ENCODE results near the gene SFXN2. TPM values are rescaled to one million over a fixed set of nuclear protein-coding genes. Genes with fewer than 3 reads are reported as not detected.
A peak's percentile ranks its signal among the peaks of the same experiment; 100 is the strongest.

The SFXN2 gene
- total RNA-seq, 1 experiment from 2014 or later = 12.9 TPM

DNA sequence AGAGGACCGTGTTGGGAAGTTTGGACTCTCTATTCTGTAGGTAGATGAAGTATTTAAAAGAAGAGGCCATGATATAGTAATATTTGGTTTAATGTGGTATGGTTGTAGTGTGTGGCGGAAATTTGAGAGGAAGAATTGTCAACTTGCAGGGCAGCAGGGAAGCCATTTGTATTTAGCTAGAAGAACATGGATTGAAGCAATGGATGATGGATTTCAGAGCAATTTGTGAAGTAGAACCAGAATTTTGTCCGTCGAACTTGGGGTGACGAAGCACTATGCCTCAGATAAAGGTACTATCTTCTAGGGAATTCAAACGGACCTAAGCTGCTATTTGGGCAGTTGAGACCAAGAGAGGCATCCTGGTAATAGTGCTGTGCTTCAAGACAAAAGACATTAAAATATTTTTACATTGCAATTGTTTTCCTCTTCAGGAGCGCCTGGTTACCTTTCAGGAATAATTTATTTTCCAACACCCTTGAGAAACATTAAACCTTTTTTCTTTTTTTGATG, 28.7 kb downstream of the SFXN2 start:
- H3K36me3 Mint-ChIP-seq (ENCODE audit: insufficient read depth, unreplicated experiment) = peaks cover 22% of the 10 kb centered on the region
- POLR2A ChIA-PET = interaction anchor here (0.6 to 4.4 kb wide), 26 partner anchors 8 to 500 kb away, joined by 3 to 41 read pairs (median 6); partner anchors contain the start of genes ACTR1A, ARL3, CNNM2 and CUEDC2
- no TSS peak for BruUV-seq (replicated peaks)
- no peaks in the 10 kb centered on the region for H3K27me3 Mint-ChIP-seq (ENCODE audit: insufficient read depth, unreplicated experiment)
- intact Hi-C loops (cut with micrococcal nuclease) = loop anchor here (1.0 to 5.0 kb wide), 2 partner anchors 29 to 39 kb away; partner anchors contain the start of genes ARL3 and SFXN2
- DNase-seq (ENCODE audit: unreplicated experiment) = no peak
- TF ChIP-seq, protein P1, sequence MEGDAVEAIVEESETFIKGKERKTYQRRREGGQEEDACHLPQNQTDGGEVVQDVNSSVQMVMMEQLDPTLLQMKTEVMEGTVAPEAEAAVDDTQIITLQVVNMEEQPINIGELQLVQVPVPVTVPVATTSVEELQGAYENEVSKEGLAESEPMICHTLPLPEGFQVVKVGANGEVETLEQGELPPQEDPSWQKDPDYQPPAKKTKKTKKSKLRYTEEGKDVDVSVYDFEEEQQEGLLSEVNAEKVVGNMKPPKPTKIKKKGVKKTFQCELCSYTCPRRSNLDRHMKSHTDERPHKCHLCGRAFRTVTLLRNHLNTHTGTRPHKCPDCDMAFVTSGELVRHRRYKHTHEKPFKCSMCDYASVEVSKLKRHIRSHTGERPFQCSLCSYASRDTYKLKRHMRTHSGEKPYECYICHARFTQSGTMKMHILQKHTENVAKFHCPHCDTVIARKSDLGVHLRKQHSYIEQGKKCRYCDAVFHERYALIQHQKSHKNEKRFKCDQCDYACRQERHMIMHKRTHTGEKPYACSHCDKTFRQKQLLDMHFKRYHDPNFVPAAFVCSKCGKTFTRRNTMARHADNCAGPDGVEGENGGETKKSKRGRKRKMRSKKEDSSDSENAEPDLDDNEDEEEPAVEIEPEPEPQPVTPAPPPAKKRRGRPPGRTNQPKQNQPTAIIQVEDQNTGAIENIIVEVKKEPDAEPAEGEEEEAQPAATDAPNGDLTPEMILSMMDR (IDR thresholded peaks at IDR 0.05; ENCODE audit: unreplicated experiment) = no peak
- H3K9me3 Mint-ChIP-seq (ENCODE audit: unreplicated experiment) = no peaks in the 10 kb centered on the region
- peak overlapping the region; percentile 97 for H3K27ac Mint-ChIP-seq (ENCODE audit: low read depth, unreplicated experiment)
- peaks cover 20% of the 10 kb centered on the region for H3K4me1 Mint-ChIP-seq (ENCODE audit: insufficient read depth, unreplicated experiment)
- CTCF ChIA-PET = interaction anchor here (0.5 to 2.4 kb wide), 8 partner anchors 11 to 1954 kb away, joined by 3 to 15 read pairs (median 3); partner anchors contain the start of genes ARL3 and SFXN2
- peak overlapping the region; percentile 91 for H3K4me3 Mint-ChIP-seq (ENCODE audit: unreplicated experiment)

DNA sequence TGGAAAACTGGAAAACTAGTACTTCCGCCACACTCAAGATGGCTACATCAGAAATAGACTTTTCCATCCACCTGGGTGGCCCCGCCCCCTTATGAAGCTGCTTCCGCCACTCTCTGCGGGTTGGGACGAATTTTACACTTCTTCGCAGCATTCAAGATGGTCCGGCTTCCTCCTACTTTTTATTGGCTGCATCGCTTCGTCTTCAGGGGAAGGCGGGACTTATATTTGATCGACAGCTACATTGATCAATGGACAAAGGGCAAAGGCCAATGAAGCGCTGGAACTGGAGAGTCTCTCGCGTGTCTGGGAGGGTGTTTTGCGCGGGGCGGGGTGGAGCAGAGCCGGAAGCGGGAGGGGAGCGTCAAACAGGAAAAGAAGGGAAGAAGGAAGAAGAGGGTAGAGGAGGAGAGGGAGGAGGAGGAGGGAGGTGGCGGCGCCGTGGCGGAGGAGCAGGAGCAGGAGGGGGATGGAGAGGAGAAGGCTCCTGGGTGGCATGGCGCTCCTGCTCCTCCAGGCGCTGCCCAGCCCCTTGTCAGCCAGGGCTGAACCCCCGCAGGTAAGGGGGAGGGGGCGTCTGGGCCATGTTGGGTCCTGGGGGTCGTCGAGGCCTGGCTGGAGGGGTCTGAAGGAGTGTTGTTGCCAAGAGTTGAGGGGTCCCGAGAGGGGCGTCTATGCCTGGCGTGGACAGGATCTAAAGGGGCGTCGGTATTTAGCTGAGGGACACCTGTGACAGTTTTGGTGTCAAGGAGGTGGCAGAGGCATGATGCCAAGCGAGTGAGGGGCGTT, 29.3 kb downstream of the SFXN2 start, which contains the start of gene WBP1L:
Gene WBP1L, plus strand, starts transcription at position 361 of the 786 bp plus-strand sequence. Its CDS starts 106 bp downstream, at position 467.
- peak; percentile 99 for DNase-seq (ENCODE audit: unreplicated experiment)
- ChIA-PET POLR2A (interaction anchor here (0.6 to 4.4 kb wide), 30 partner anchors 8 to 499 kb away, joined by 3 to 41 read pairs (median 6); partner anchors contain the start of genes ACTR1A, ARL3, CNNM2 and CUEDC2), CTCF (interaction anchor here (0.5 to 2.2 kb wide), 6 partner anchors 10 to 1955 kb away, joined by 3 to 15 read pairs (median 4); no protein-coding TSS in a partner anchor)
- intact Hi-C loops (cut with micrococcal nuclease) = loop anchor here (1.0 to 5.0 kb wide), 2 partner anchors 29 to 39 kb away; partner anchors contain the start of genes ARL3 and SFXN2
- peaks cover 28% of the 10 kb centered on the region for H3K36me3 Mint-ChIP-seq (ENCODE audit: insufficient read depth, unreplicated experiment)
- H3K9me3 Mint-ChIP-seq (ENCODE audit: unreplicated experiment) = no peaks in the 10 kb centered on the region
- no TSS peak for BruUV-seq (replicated peaks)
- TF ChIP-seq, protein P1 (IDR thresholded peaks at IDR 0.05; ENCODE audit: unreplicated experiment) = no peak
- no peaks in the 10 kb centered on the region for H3K27me3 Mint-ChIP-seq (ENCODE audit: insufficient read depth, unreplicated experiment)
- H3K27ac Mint-ChIP-seq (ENCODE audit: low read depth, unreplicated experiment) = peak within 1 kb of the TSS; percentile 97
- H3K4me3 Mint-ChIP-seq (ENCODE audit: unreplicated experiment) = peak within 1 kb of the TSS; percentile 91
- peaks cover 24% of the 10 kb centered on the region for H3K4me1 Mint-ChIP-seq (ENCODE audit: insufficient read depth, unreplicated experiment)

- Mint-ChIP-seq H3K27ac (ENCODE audit: low read depth, unreplicated experiment) (peak overlapping the region; percentile 97), H3K27me3 (ENCODE audit: insufficient read depth, unreplicated experiment) (no peaks in the 10 kb centered on the region), H3K4me1 (ENCODE audit: insufficient read depth, unreplicated experiment) (peaks cover 24% of the 10 kb centered on the region), H3K9me3 (ENCODE audit: unreplicated experiment) (no peaks in the 10 kb centered on the region), H3K4me3 (ENCODE audit: unreplicated experiment) (peak overlapping the region; percentile 91), H3K36me3 (ENCODE audit: insufficient read depth, unreplicated experiment) (peaks cover 31% of the 10 kb centered on the region)
- intact Hi-C loops (cut with micrococcal nuclease) = loop anchor here (5.0 kb wide), 1 partner anchor 38 kb away; no protein-coding TSS in a partner anchor
- DNase-seq (ENCODE audit: unreplicated experiment) = no peak
- TF ChIP-seq, protein P1 (IDR thresholded peaks at IDR 0.05; ENCODE audit: unreplicated experiment) = no peak
- POLR2A ChIA-PET = interaction anchor here (0.7 to 4.4 kb wide), 19 partner anchors 9 to 312 kb away, joined by 3 to 41 read pairs (median 12); partner anchors contain the start of genes ACTR1A, ARL3, CNNM2 and CUEDC2
- CTCF ChIA-PET = interaction anchor here (0.6 to 2.2 kb wide), 4 partner anchors 9 to 1694 kb away, joined by 3 to 15 read pairs (median 4); no protein-coding TSS in a partner anchor
- BruUV-seq (replicated peaks) = no TSS peak
These were observed 30.1 kb downstream of the SFXN2 start for GRCh38 chr10:102744374-102745051.
